ENCODE results near the gene ALG2.

The ALG2 gene

GRCh38 chr9:99189887-99190596, 31.7 kb downstream of the ALG2 start:
- no peak for DNase-seq

GRCh38 chr9:99189186-99189585, 32.6 kb downstream of the ALG2 start:
- DNase-seq, result no peak

GRCh38 chr9:99187311-99187710, 34.4 kb downstream of the ALG2 start:
- DNase-seq, result no peak

DNA sequence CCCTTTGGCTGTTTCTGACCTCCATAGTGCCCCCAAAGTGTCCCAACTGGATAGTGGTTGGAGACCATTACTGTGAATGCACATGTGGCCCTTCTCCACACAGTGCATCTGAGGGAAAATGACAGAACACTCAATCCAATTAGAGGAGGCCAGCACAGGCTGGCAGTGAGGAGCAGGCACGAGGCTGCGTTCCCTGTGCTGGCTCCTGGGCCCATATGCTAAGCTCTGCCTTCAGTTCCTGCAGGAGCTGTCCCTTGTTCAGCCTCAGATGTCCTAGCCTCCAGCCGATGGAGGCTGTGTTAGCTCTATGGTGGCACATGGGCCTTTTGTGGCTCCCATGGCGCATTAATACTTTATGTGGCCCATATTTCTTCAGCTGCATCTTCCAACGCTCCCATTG, 35.8 kb downstream of the ALG2 start:
- no peak for DNase-seq

GRCh38 chr9:99185348-99185632, 36.5 kb downstream of the ALG2 start:
- no peak for DNase-seq

- DNase-seq, result peak; percentile 69
Measured at GRCh38 chr9:99184475-99185347, 37.0 kb downstream of the ALG2 start.

DNA sequence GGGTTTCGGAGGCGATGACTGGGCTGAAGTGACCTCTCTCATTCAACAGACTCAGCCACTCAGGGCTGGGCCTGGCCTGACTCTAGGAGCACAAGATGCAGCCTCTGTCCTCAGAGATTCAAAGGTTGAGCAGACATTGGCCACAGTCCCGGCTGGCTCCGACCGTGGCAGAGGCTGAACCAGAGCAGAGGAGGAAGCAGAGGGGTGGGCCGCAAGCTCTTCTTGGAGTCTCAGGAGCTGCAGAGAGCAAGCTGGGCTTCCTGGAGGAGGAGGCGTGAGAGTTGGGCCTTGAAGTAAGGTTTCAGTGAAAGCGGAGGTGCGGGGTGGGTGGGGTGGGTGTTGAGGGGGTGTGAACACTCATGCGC, 37.6 kb downstream of the ALG2 start:
- DNase-seq, result no peak

GRCh38 chr9:99183616-99184015, 38.1 kb downstream of the ALG2 start:
- no peak for DNase-seq

- no peak for DNase-seq
Measured at GRCh38 chr9:99182356-99182755, 39.4 kb downstream of the ALG2 start.

DNA sequence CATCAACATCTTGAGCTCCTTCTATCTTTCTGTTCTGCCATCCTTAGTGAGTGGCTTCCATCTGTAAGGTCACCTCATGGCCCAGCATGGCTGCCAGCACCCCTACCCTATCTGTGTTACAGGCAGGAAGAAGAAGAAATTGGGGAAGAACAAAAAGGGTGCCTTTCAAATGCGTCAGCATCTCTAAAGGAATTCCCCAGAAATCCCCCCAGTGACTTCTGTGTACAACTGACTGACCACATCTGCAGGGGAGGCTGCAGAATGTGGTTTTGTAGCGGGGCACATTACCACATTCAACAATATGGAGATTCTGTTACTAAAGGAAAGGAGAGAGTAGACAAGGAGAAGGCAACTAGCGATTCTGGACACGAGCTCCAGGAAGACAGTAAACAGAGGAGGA, 40.1 kb downstream of the ALG2 start:
- DNase-seq, result no peak

- DNase-seq, result no peak
Measured at GRCh38 chr9:99181206-99181605, 40.5 kb downstream of the ALG2 start.

GRCh38 chr9:99180662-99181061, 41.1 kb downstream of the ALG2 start:
- DNase-seq, result no peak

- DNase-seq, result no peak
Measured at GRCh38 chr9:99180199-99180598, 41.5 kb downstream of the ALG2 start.

DNA sequence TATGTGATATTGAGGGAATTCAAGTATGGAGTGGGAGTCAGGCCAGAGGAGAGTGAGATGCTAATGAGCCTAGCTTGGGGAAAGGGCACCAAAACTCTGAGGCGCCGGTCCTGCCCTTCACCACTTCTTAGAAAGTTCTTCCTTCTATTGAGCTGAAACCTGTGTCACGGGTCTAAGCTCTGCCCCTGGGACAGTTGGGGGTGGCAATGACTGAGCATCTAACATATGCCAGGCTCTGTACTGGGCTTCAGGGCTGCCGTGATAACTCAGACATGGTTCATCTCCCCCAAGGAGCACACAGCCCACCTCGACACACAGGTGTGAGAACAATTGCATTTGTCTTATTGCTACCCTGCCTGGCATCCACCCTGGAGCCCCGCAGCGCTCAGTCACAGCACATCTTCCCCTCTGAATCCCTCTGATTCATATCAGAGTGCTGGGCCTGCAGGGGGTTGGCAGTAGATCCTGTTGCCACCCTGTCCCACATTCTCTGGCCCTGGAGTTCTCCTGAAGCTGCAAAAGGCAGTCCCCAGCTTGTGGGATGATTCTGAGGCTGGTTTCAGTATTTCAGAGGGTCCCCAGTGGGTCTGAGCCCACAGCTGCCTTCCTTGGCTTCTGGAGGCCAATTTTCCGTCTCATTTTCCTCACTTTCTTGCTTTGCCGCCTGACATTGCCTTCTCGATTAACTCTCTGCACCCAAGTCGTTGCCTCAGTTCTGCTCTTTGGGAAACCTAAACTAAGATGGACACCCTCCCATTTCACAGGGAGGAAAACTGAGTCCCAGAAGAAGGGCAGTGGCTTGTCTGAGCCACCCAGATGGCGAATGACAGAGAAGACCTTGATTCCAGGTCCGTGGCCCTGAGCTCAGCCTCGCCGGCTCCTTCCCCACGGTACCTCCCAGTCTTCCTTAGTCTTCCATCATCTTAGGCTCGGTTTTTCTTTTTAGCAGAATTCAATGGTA, 42.5 kb downstream of the ALG2 start:
- no peak for DNase-seq

DNA sequence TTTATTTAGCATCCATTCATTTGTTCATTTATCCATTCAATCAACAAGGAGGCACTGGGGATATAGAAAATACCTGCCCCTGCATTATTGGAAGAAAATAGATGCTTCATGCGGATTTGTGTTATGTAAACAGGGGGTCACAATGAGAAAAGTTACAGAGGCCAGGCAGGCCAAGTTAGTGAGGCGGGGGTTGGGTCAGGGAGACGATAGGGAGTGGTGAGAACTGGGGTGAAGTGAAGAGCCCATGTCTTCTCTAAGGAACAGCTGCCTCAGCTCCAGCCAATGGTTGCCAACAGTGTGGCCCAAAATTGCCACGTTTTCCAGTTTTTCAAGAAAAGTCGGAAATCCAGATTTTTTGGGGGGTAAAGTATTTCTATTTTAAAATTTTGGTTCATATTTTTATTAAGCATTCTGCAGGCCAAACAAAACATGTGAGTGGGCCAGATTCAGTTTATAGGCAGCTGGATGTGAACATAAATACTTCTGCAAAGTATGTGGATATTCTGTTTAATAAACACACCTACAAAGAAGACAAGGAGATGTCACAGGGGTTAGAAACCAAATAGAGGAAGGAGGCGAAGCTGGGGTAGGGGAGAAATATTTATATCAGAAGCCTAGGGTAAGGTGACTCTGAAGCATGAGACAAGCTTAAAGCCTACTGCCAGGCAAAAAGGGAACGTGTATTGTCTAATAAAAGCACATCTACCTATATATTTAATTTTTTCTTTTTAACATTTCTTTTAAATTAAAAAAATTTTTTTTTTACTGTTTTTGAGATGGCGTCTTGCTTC, 44.0 kb downstream of the ALG2 start:
- DNase-seq, result no peak

- no peak for DNase-seq
Measured at GRCh38 chr9:99176527-99177013, 45.2 kb downstream of the ALG2 start.

- DNase-seq, result no peak
Measured at GRCh38 chr9:99173570-99174504, 47.9 kb downstream of the ALG2 start.

DNA sequence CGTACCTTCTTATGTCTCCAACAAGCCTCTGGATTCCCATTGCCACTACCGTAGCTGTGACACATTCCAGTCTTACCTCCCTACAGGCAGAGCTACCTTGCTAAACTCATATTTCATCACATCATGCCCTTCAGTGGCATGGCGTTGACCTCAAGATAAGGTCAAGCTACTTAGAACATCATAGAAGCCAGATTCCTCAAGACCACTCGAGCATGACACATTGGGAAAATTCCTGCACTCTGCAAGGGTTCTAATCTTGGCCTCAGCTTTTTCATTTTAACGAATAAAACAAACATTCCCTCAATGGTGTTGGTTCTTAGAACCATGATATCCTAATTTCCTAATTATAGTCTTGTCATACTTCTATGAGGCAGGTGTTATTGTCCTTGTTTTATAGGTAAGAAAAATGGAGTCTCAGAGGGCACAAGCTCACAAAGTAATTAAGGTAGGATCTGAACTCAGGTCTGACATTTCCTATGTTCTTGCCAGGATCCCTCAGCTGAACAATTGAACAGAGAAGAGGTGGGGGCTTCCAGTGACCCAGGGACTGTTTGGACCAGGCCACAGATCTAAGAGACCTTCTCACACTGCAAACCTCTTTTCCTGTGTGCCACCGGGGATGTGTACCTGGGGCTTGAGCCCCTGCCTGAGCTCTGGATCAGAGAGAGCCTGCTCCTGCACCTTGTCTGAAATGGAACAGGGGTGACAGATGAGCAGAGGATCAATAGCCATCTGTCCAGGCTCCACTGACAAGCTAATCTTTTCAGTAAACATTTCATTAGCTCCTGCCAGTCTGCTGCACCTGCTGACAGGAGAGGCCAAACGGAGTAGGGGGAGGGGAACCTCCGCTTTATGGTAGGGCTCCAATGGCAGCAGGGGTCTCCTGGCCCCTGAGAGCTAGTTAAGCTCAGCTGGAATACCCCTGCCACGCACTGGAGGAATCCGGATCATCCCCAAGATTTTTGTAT, 49.3 kb downstream of the ALG2 start:
- DNase-seq, result no peak

DNA sequence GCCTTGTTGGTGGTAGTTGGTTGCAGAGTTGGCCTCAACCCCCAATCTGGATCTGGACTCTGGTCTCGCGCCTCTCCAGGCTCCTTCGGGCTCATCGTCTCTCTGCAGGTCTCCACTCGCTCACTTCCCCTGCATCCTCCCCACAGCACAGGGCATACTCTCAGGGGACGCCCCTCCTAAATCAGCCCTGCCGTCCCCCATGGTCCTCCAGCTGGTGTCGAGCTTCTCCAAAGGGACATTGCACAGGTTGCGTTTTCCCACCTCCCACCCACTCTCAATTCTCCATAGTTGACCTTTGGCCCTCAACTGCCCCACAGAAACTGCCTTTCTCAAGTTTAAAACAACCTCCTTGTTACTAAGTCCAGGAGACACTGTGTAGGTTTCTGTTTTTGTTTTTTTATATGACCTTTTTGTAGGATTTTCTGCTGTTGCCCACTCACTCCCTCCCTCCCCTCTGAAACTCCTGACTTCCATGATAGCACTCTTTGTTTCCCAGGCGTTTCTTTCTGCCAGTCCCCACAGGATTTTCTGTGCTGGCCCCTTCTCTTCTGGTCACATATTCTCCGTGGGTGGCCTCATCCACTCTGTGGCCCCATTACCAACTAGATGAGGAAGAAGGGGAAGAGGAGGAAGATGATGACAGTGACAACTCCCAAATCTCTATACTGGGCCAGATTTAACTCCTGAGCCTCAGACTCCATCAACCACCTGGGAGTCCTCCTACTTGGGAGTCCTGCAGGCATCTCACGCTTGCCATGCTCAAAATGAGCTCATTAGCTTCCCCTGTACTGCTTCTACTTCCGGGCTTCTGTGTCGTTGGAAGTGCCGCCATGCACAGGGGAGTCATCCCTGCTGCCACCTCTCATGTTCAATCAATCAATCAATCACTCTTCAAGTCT, 50.3 kb downstream of the ALG2 start:
- DNase-seq, result no peak

All from activated CD4-positive, alpha-beta T cell treated with anti-CD3 and anti-CD28 coated beads, Interleukin-2, amount 50 U/mL, for 1 hour (primary cell).